ENCODE measurements around the gene ENPP7.

The ENPP7 gene

DNA sequence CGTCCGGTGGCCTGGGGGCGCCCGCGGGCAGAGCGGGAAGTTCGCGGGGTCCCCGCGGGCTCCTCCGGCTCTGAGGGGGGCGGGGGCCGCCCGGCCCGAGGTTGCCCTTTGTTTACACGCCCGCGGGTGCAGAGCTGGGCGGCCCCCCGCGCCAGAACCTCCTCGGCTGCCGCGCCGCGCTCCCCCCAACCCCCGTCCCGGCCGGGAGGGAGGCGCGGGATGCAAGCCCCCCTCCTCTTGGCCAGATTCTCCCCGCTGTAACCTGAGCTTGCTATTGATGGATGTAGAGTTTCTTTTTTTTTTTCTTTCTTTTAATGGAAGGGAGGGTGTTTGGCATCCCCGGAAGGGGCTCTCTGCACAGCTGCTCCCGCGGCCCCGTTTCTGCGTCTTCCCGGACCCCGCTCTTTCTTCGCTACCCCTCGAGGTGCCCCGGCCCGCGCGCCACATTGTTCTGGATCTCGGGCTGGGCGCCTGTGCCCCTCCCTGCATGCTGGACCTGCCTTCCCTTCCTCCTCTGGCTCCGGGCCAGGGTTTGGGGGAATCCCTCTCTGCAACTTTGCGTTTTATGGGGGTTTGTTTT lies 47.9 kb downstream of the ENPP7 start:
- no peak for DNase-seq (ENCODE audit: low read depth)

DNA sequence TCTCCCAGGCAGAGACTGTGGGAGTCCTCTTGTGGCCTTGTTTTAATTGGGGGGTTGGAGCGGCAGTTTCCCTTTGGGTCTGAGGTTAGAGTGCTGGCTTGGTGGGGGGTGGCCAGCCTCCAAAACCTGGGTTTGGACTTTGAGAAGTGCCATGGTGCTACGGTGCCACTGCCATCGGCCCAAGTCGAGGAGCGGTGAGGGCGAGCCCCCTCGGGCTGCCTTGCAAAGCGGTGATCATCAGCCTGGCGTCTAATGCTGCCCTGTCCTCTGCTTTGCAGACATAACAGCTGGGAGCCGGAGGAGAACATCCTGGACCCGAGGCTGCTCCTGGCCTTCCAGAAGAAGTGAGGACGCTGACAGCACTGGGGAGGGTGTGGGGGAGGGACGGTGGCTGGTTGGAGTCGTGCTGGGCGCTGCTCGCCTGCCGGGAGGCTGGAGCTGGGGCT lies 48.4 kb downstream of the ENPP7 start:
- DNase-seq (ENCODE audit: low read depth): no peak

DNA sequence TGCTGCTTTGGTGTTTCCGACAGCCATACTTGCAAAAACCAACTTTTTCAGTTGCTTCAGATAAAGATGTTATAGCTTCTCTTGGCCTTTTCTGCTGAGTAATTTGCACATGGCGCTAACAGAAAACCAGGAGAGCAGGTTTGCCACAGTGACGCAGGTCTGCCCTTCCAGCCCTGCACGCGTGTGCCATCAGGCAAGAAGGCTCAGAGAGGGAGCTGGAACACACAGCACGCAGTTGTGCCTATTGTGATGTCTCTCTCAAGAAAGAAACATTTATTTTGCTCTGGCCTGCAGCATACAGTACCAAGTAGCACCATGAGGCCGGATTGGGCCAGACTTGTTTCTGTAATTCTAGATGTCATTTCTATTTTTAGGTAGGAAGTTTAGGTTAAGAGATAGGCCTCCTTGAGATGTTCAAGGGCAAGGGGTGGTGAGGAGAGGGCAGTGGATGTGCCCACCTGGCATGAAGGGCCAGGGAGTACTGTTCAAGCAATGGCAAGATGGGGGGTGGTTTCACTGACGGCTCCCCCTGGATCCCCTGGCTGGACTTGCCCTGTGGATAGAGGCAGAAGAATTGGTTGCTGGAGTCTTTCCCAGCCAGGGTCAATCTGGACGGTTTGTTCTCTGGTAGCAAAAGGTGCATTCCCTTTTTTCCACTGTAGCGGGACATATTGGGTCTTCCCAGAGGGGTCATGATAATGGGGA lies 49.1 kb downstream of the ENPP7 start:
- DNase-seq (ENCODE audit: low read depth): no peak

DNA sequence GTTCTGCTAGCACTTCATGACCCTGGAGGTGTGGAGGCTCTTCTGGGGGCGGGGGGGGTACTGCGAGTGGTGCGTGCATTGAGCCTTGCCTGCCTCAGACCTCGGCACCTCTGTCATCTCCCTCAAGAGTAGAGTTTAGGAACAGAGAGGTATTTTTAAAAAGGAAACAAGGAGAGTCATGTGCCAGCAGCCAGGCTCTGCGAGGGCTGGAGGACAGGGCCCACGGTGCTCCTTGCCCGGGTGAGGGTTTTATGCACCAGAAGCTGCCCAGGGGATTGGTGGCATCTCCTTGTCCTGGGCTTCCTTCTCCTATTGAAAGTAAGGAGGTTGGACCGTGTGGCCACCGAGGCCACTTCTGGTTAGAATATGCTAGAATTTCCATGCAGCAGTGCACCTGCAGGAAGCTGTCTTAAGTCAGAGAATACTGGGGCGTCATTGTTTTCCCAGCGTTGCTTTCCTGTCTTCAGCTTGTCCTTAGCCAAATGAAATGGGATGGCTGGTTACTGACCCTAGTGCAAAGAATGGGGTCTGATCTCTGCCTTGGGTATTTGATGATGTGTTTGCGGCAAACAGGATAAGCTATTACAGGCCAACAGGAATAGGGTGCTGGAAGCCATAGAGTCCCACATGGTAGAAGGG lies 50.4 kb downstream of the ENPP7 start:
- no peak for DNase-seq (ENCODE audit: low read depth)

DNA sequence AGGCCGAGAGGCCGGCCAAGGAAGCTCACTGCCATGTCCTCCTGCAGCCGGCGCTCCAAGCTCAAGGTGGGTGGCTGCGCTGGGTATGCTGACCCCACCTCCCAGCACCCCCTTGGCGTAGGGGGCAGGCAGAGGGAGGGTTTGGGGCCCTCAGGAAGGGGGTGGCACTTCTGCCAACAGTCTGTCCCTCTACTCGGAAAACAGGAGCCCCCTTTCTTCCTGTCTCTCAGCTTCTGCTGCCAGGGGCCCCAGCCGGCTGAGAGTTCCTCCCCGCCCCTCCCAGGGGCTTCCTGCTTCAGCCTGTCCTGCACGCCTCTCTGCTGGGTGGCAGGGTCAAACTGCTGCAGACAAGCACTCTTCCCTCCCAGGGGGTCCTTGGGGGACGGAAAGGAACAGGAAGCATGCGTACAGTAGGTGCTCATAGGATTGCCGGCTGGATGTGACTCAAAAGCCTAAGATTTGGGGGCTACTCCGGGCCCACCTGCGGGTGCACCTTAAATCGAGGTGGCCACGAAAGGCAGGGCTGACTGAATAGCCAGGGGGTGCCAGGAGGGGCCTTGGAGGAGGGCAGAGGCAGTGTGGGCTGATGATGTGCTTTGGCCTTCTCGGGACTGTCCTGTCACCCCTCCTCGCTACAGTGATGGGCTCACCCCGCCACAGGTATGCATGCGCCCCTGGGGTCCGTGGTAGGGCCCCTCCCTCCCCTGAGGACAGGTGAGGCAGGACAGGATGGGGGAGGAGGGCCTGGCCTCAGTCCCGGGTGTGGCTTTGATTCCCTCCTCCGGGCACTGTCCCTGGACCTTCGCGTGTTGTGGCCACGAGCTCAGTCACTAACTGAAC lies 51.2 kb downstream of the ENPP7 start:
- no peak for DNase-seq (ENCODE audit: low read depth)

DNA sequence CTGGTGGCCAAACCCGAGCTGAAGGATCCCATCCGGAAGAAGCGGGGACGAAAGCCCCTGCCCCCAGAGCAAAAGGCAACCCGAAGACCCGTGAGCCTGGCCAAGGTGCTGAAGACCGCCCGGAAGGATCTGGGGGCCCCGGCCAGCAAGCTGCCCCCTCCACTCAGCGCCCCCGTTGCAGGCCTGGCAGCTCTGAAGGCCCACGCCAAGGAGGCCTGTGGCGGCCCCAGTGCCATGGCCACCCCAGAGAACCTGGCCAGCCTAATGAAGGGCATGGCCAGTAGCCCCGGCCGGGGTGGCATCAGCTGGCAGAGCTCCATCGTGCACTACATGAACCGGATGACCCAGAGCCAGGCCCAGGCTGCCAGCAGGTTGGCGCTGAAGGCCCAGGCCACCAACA lies 53.1 kb downstream of the ENPP7 start:
- no peak for DNase-seq (ENCODE audit: low read depth)

DNA sequence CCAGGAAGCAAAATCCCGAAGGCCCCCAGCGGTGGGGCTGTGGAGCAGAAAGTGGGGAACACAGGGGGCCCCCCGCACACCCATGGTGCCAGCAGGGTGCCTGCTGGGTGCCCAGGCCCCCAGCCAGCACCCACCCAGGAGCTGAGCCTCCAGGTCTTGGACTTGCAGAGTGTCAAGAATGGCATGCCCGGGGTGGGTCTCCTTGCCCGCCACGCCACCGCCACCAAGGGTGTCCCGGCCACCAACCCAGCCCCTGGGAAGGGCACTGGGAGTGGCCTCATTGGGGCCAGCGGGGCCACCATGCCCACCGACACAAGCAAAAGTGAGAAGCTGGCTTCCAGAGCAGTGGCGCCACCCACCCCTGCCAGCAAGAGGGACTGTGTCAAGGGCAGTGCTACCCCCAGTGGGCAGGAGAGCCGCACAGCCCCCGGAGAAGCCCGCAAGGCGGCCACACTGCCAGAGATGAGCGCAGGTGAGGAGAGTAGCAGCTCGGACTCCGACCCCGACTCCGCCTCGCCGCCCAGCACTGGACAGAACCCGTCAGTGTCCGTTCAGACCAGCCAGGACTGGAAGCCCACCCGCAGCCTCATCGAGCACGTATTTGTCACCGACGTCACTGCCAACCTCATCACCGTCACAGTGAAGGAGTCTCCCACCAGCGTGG lies 53.7 kb downstream of the ENPP7 start:
- no peak for DNase-seq (ENCODE audit: low read depth)

DNA sequence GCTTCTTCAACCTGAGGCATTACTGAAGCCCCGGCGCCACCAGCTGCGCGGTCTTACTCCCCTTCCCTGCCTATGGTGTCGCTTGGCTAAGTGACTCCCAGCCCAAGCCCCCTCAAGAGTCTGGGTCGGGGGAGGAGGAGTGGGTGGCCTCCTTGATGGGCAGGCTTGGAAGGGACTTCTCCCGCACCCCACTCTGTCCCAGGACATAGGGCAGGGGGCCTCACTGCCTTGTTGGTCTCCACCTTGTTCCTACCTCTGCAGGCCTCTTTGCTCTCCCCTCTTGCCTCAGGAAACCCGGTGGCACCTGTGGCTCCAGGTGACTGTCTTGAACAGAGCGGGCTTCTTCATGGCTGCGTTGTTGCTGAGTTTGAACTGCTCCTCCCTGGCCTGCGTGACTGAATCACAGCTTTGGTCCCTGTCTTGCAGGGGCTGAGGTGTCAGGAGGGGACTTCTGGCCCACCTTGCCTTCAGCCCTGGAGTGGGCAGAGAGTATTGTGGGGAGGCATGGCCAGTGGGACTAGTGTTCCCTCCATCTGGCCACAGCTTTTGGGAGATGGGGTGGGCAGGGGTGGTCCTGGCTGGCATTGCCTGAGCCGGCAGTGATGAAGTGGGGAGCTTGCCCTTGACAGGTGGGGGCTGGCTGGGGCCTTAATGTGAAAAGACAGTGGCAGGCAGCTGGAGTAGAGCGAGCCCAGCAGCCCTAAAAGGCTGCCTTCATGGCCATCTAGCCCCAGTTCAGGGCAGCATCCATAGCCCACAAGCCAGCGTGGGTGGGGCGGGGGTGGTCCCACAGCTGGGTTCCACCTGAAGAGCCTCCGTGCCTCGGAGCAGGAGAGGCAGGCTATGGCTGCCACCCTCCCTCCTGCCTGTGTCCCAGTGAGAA lies 54.5 kb downstream of the ENPP7 start:
- DNase-seq (ENCODE audit: low read depth): no peak

DNA sequence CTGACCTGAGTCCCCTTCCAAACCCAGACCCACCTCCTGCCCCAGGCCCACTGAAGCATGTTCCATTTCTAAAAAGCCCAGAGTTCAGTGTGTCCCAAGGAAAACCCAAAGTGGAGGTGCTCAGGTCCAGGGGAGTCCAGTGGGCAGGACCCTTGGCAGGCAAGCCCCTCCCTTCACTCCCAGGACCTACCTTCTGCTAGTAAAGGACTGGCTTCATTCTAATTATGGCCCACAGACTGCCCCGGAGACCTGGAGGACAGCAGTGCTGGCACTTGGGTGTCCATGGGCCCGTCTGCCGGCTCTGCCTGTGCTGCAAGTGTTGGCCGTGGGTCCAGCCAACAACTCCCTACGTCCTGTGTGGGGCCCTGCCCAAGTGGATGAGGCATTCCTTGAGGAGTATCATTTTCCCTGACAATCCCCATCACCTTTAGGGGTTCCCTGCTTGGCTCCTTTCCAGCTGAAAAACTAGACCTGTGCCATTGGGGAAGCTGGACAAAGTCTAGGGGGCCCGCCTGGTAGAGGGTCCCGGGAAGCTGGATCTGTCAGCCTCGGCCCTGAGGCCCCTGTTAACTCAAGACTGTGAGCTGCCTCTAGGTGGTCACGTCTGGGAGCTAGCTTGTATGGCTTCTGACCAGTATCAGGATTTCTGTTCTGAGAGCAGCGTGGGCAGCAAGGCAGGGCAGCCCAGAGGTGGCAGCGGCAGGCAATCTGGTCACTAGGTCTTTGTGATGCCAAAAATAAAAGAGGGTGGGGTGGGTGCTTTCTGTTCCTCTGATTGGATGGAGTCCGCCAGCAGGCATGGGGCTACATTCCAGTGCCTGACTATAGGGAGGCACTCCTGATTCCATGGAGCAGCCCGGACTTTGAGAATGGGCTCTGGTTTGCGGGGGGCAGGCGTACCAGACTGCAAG lies 55.4 kb downstream of the ENPP7 start:
- DNase-seq (ENCODE audit: low read depth): no peak

DNA sequence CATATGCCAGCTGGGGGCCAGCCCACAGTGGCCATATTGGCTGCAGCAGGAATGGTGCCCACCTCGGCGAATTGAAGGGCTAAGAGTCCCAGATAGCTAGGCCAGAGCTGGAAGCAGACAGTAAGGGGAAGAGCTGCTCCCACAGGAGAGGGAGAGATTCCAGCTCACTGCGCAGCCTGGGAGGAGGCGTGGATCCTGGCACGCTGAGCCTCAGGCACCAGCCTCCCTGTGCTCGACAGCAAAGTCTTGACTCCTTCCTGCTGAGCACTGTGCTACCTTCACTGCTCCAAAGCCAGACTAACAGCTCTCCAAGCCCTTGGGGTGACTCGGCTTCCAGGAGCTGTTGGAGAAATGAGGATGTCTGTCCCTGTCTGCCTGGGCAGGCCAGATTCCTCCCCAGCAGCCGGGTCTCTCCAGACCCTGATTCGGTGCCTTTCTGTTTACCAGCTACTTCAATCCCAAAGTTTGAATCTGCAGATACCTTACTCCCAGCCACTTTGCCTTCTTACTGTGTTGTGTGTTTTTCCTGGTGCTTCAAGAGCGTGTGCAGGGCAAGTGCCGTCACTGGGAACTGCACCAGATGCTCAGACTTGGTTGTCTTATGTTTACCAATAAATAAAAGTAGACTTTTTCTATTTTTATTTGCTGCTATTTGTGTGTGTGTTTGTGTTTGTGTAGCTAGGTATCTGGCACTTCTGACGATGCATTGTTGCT lies 56.3 kb downstream of the ENPP7 start:
- no peak for DNase-seq (ENCODE audit: low read depth)

DNA sequence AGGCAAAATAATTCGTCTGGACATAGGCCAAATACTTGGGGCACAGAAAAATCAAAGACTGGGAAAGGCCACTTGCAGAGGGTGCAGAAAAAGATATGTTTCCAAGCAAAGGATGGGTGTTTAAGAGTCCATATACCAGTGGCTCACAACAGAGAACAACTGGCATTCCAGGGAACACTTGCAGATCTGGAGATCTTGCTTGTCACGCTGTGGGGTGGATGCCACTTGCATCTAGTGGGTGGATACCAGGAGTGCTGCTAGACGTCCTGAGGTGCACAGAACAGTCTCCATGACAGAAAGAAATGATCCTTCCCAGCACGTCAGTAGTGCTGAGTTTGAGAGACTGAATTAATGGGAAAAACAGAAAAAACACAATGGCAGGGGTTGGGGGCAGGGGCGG lies 57.7 kb downstream of the ENPP7 start:
- no peak for DNase-seq (ENCODE audit: low read depth)

DNA sequence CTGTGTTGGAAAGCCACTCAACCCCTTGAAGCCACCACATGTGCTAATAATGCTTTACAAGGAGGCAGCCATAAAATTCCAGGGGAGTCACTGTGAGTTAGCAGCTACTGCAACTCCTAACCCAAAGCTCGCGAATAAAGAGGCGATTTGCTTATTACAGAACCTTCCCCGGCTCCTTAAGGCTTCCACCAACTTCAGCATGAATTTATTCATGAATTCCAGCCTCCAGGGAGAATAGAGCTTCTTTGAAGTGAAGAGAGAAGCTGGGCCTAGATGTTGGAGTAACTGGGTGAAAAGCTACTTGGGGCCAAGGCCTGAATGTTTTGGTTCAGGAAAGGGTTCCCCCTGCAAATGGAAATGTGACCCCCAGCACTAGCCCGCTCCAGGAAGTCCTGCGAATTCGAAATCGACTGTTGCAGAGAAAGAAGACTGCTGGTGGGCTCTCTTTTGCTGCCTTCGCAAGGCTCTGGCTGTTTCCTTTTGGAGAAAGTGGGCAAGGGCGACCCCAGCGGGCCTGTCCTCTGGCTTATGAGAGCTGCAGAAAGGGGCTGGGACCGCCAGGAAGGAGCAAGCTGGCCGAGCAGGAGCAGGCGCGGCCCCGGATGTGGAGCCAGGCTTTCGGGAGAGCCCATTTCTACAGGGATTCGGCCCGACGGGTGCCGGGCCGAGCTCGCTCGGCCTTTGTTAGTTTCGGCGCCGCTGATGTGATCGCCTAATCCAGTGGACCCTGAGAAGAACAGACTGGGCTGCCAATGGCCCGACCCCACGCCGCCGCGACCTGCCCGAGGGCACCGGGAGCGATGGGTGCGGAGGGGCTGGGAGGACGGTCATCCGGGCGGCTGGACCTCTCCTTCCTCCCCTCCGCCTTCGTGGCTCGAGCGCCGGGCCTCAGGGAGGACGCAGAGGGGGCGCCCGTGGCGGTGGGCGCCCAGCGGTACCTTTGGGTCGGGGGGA lies 58.5 kb downstream of the ENPP7 start:
- no peak for DNase-seq (ENCODE audit: low read depth)

DNA sequence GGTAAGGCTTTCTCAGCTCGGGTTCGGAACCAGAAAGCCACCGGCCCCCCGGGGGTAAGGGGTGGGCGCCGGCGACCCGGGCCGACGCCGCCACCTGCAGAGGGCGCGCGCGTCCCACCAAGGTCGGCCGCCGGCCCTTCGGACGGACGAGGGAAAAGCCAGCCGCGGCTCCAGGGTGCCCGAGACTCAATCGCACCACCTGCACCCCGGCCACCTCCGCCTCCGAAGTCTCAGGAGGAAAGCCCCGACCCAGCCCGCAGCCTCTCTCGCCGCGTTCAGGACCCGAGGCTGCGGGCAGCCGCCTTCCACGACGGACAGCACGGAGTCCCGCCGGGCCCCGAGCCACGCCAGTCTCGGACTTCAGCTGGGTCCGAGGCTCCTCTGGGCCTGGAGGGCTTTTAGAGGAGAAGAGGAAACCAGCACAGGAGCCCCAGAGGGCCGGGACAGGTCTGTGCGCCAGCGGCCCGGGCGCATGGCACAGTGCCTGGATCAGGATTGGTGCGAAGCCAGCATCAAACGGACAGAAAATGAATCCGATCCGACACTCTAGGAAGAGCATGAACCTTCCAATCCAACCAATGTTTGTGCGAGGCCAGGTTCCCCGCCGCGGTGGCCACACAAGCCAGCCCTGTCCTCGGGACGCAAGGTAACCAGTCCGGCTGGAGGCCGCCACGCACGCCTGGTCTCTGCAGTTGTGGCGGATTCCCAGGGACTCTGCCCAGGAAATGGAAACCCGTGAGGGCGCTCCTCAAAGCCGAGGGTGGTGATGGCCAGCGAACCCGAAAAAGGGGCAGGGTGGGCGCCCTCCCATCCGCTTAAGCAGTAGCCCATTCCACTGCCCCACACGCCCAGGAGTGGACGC lies 59.4 kb downstream of the ENPP7 start:
- no peak for DNase-seq (ENCODE audit: low read depth)

DNA sequence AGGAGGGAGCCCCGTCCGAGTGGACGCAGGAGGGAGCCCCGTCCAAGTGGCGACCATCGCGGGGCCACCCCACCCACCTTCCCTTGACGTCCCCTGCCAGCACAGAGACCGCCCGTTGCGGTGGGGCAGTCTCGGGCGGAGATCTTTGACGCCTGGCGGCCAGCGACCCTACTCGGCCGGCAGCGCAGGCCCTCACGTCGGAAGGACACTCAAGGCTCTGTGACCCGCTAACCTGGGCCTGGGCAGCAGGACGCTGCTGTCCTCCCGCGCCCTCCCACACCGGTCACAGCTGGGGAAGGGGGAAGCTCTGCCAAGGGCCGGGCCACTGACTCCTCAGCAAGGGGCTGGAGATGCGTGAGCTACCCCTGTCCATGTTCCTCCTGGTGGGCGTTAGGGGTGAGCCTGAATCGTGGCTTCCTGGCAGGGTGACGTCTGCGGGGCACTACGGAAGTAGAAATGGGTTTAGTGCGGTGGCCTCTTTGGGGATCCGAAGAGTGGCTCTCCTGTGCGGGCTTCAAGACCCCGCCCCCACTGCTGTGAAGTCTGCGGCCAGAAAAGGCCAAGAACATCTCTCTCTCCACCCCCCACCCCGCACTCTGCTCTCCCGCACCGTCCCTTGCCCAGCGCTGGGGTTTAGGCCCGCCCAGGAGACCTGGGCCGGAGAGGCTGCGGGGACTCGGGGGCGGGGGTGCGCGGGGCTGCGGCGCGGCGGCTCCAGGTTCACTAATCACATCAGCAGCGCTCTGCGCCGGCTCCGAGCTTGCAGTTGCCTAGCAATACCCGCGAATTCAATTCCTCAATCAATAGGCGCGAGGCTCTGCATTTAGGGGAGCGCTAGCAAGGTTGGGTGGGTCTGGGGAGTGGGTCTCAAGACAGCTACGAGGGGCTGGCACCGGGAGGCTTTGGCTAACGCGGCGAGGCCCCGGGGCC lies 60.3 kb downstream of the ENPP7 start:
- no peak for DNase-seq (ENCODE audit: low read depth)

DNA sequence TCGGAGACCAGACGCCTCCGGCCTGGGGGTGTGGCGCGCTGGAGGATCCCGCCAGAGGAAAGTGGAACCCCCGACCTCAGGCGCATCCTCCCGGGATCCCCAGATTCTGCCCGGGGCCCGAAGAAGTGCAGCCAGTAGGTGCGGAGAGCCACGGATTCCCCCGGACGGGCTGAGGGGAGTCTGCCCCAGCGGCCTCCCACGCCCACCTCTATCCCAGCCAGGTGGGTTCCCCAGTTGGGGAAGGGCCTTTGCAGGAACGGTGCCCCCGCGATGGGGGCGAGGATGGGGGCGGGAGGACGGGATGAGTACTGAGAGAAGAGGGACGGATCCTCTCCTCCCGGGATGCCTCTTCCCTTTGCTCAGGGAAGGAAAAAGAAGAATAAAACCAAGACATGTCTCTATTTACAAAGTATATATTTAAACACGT lies 61.0 kb downstream of the ENPP7 start:
- no peak for DNase-seq (ENCODE audit: low read depth)
